ENCODE results near the gene METTL21C. TPM values are rescaled to one million over a fixed set of nuclear protein-coding genes. Genes with fewer than 3 reads are reported as not detected.

The METTL21C gene
- total RNA-seq, 1 experiment from 2014 or later = not detected

GRCh38 chr13:102667023-102667422 lies 27.8 kb downstream of the METTL21C start:
- no peak for DNase-seq (ENCODE audit: low read depth)

GRCh38 chr13:102659168-102659713 lies 35.6 kb downstream of the METTL21C start:
- DNase-seq (ENCODE audit: low read depth) = no peak

- DNase-seq (ENCODE audit: low read depth) = no peak
These were observed 36.2 kb downstream of the METTL21C start for GRCh38 chr13:102658660-102659059.

DNA sequence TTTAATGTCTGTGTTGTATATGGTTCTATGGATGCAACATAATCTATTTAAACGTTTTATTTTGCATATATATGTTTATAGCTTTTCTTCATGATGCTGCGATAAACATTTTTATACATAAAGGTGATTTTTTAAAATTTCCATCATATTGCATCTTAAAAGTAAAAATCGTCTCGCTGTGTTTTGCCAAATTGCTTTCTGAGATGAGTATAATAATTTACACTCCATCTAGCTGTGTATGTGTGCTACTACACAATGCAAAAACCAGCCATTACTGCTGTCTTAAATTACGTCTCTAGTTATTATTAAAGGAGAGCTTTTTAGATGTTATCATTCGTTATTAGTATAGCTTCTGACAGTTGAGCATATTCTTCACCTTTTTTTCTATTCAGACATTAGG lies 37.2 kb downstream of the METTL21C start:
- no peak for DNase-seq (ENCODE audit: low read depth)

DNA sequence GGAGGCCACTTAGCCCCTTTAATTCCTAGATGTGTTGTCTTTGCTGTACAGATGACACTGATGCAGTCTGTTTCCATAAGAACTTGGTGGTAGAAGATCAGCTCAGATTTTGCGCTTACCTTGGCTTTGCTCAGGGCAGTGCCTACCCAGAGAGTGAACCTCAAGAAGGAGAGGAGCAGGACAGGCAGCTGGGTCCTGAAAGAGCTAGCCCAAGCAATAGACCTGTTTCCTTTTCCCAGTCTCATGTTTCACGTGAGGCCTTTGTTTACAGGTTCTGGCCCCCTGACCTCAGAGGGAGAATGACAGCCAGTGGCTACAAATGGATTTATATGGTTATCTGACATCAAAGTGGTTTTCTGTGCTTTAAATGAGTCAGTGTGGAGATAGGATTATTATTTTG lies 40.1 kb downstream of the METTL21C start:
- DNase-seq (ENCODE audit: low read depth) = no peak

DNA sequence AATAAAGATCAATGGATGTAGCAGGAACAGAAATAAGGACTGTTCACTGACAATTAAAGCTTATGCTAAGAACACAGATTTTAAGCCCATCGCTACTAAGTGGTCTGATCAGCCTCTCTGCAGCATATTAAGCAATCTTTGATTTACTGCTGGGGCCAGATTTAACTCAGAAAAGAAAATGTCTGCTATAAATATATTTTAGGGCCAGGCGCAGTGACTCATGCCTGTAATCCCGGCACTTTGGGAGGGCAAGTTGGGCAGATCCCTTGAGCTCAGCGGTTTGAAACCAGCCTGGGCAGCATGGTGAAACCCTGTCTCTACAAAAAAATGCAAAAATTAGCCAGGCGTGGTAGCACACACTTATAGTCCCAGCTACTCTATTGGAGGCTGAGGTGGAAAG lies 43.0 kb downstream of the METTL21C start:
- DNase-seq (ENCODE audit: low read depth) = peak; percentile 24

- DNase-seq (ENCODE audit: low read depth) = peak; percentile 10
These were observed 43.5 kb downstream of the METTL21C start for GRCh38 chr13:102651392-102651791.

- no peak for DNase-seq (ENCODE audit: low read depth)
These were observed 44.4 kb downstream of the METTL21C start for GRCh38 chr13:102650444-102650843.

DNA sequence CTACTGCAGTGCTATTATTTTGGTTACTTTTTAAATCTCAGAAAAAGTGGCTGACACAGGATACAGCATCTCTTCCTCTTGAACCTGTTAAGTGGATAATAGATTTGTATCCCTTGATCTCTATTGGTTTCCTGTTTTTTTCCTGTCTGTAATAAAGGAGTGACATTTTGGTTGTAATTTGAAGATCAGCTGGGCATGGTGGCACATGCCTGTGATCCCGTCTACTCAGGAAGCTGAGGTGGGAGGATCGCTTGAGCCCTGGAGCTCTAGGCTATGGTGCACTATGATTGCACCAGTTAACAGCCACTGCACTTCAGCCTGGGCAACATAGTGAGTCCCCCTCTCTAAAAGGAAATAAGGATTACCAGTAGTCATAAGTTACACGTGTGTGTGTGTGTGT lies 46.8 kb downstream of the METTL21C start:
- DNase-seq (ENCODE audit: low read depth) = no peak

DNA sequence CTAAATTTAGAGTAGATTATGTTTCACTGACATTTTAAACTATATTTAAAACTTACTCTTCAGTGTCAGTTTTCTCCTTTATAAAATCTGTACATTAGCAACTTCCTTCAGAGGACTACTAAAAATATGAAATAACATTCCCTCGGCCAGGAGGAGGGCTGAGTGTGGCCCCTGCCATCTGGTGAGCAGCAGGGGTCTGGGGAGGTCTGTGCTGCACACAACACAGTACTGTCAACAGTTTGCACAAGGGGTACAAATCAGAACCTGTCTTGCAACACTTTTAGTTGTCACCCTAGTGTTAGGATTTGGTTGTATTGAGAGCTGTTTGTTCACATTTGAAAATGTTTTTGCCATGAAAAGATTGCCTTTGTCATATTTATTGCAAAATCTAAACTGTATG lies 49.1 kb downstream of the METTL21C start:
- no peak for DNase-seq (ENCODE audit: low read depth)

DNA sequence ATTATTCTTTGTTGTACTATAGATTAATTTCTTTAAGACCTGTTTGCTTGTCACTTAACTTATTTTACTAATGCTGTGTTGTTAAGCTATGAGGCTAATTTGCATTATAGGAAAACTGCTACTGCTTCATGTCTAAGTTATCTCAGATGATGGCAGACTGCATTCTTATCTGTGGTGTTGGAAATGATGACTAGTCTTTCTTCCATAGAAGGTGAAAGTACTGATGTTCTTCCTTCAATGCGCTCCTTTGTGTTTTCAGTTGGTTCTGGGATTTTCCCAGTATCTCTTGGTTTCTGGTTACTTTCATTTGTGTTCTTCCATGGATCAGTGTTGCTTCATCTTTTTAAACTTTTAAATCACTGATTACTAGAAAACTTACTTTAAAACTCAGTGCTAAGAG lies 51.2 kb downstream of the METTL21C start:
- no peak for DNase-seq (ENCODE audit: low read depth)

GRCh38 chr13:102642475-102642874 lies 52.4 kb downstream of the METTL21C start:
- no peak for DNase-seq (ENCODE audit: low read depth)

- no peak for DNase-seq (ENCODE audit: low read depth)
These were observed 52.8 kb downstream of the METTL21C start for GRCh38 chr13:102642029-102642428.

DNA sequence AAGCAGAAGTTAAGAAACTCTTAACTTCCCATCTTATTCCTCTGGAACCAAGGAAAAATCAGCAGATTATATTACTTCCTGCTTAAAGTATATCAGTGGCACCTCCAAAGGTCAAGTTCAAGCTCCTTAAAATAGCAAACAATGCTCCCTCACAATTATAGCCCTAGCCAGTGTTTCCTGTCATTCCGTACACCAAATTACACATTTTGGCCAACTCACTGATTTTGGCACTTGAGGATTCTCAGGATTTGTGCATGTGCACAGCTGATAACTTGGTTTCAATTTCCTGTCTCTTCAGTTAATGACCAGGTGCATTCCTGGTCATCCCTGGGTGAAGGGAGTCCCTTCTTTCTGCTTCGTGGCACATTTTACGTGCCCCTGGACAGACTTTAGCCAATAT lies 56.1 kb downstream of the METTL21C start:
- DNase-seq (ENCODE audit: low read depth) = no peak

Other genes with a start within 250 kb of the METTL21C start
- 41.1 and 47.0 TPM in 2 replicates for gene TPP2, start 98.1 kb downstream of the METTL21C start, total RNA-seq (2014; rRNA removed; shearing (Covaris generic))
- 42.7 and 48.8 TPM in 2 replicates for gene TEX30, start 78.7 kb upstream of the METTL21C start, total RNA-seq (2014; rRNA removed; shearing (Covaris generic))
- 19.9 and 26.1 TPM in 2 replicates for gene POGLUT2, start 103.9 kb upstream of the METTL21C start, total RNA-seq (2014; rRNA removed; shearing (Covaris generic))
- gene BIVM, start 104.1 kb upstream of the METTL21C start, total RNA-seq (2014; rRNA removed; shearing (Covaris generic)) = 27.7 and 27.8 TPM in 2 replicates
- 51.9 and 61.9 TPM in 2 replicates for gene ERCC5, start 151.0 kb upstream of the METTL21C start, total RNA-seq (2014; rRNA removed; shearing (Covaris generic))